Progenitor cell of endocrine pancreas (in vitro differentiated cells): ENCODE measurements around the gene TST. TPM values are rescaled to one million over a fixed set of nuclear protein-coding genes. Genes with fewer than 3 reads are reported as not detected.
A peak's percentile ranks its signal among the peaks of the same experiment; 100 is the strongest.

Source experiments
- DNase-seq: peaks from one replicate; pipeline ENCODE4 v3.0.0; 2021; ENCODE audit warnings: low spot score; ENCODE audit not compliant: unreplicated experiment
- H3K27ac Mint-ChIP-seq: 2 replicates; pipeline ENCODE4 v1.8.0; 2021; ENCODE audit warnings: mild to moderate bottlenecking, moderate library complexity, mixed read lengths
- H3K27me3 Mint-ChIP-seq: 2 replicates; pipeline ENCODE4 v1.8.0; 2021; ENCODE audit warnings: mixed read lengths
- H3K36me3 Mint-ChIP-seq: 2 replicates; pipeline ENCODE4 v1.8.0; 2022; ENCODE audit warnings: mixed read lengths; ENCODE audit not compliant: insufficient read depth
- H3K4me1 Mint-ChIP-seq: 2 replicates; pipeline ENCODE4 v1.8.0; 2021; ENCODE audit warnings: low read depth, mixed read lengths
- H3K4me3 Mint-ChIP-seq: 2 replicates; pipeline ENCODE4 v1.8.0; 2021; ENCODE audit warnings: low read depth, mild to moderate bottlenecking, moderate library complexity, mixed read lengths
- H3K9me3 Mint-ChIP-seq: 2 replicates; pipeline ENCODE4 v1.8.0; 2021; ENCODE audit warnings: low read depth, mixed read lengths
- total RNA-seq: library from RNA; stranded (reverse); gene quantifications from 2 replicates; pipeline ENCODE4 v1.2.1, GENCODE V29; 2021
- TF ChIP-seq, protein P1 (sequence below): fragments of 200-600 bp; sonication (generic); IDR thresholded peaks from one replicate; pipeline ENCODE4 v1.5.0; 2021; ENCODE audit warnings: antibody characterized with exemption, mild to moderate bottlenecking; ENCODE audit not compliant: unreplicated experiment

The TST gene
- total RNA-seq, 1 donor from 2014 or later, result 44.5 TPM

DNA sequence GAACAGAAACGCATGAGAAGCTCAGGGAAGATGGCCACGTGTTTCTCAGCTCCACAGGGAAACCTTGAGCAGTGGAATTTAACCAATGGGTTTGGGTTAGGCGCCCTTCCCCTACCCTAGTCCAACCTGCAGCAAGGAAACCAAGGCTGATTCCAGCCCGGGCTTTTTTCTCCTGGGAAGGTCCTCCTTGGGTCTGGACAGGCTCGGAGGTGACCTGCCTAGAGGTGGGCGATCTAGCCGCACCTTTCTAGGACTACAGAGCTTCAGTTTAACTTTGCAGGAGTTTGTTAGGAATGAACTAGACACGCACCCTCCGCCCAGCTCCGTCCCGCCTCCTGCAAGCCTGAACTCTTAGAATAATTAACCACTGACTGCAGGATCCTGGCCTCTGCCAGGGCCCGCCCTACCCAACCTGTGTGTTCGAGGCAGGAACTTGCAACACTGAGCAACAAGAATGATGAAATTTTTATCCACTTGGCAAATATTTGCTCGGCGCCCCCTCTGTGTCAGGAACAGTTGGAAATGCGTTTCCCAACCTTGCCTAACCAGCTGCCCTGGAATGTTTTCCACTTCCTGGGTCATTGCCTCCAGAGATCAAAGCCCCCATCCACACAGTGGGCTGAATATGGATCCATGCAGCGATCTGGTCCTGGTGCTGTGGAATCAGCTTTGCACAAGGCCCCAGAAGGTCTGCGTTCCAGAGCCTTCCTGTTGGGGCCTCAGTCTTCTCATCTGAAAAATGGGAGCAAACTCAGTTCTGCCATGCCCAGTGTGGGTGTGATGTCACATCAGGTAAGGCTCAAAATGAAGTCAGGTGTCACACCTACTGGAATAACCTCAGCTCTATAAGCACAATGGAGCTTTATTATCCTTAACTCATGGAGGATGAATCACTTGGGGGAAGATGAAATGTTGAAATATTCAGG is 13.6 kb upstream of the TST start:
- Mint-ChIP-seq H3K9me3 (no peaks in the 10 kb centered on the region), H3K27ac (peak overlapping the region; percentile 96), H3K4me3 (peak overlapping the region; percentile 29), H3K36me3 (peaks cover 3% of the 10 kb centered on the region), H3K4me1 (peaks cover 44% of the 10 kb centered on the region), H3K27me3 (no peaks in the 10 kb centered on the region)
- TF ChIP-seq, protein P1, sequence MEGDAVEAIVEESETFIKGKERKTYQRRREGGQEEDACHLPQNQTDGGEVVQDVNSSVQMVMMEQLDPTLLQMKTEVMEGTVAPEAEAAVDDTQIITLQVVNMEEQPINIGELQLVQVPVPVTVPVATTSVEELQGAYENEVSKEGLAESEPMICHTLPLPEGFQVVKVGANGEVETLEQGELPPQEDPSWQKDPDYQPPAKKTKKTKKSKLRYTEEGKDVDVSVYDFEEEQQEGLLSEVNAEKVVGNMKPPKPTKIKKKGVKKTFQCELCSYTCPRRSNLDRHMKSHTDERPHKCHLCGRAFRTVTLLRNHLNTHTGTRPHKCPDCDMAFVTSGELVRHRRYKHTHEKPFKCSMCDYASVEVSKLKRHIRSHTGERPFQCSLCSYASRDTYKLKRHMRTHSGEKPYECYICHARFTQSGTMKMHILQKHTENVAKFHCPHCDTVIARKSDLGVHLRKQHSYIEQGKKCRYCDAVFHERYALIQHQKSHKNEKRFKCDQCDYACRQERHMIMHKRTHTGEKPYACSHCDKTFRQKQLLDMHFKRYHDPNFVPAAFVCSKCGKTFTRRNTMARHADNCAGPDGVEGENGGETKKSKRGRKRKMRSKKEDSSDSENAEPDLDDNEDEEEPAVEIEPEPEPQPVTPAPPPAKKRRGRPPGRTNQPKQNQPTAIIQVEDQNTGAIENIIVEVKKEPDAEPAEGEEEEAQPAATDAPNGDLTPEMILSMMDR, result no peak
- DNase-seq, result peak; percentile 63

DNA sequence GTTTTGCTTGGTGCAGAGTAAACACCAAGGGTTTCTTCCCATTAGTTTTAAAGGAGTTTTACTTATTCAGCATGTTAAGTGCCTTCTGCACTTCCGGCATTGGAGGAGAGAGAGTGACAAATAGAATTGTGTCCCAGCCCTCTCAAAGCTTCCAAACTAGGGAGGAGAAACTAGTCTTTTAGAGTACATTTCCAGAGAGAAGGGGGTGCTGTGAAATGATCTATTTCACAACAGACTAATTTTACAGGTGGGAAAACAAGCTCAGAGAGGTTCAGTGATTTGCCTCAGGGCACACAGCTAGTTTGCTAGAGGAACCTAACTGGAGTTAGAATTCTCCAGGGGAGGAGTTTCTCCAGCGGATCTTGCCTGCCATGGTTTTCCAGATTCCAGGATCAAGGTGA is 12.9 kb upstream of the TST start:
- peaks cover 44% of the 10 kb centered on the region for H3K4me1 Mint-ChIP-seq
- DNase-seq, result no peak
- H3K9me3 Mint-ChIP-seq, result no peaks in the 10 kb centered on the region
- H3K27me3 Mint-ChIP-seq, result no peaks in the 10 kb centered on the region
- TF ChIP-seq, protein P1, result no peak
- H3K4me3 Mint-ChIP-seq, result peak overlapping the region; percentile 29
- peaks cover 3% of the 10 kb centered on the region for H3K36me3 Mint-ChIP-seq
- H3K27ac Mint-ChIP-seq, result peak overlapping the region; percentile 96

DNA sequence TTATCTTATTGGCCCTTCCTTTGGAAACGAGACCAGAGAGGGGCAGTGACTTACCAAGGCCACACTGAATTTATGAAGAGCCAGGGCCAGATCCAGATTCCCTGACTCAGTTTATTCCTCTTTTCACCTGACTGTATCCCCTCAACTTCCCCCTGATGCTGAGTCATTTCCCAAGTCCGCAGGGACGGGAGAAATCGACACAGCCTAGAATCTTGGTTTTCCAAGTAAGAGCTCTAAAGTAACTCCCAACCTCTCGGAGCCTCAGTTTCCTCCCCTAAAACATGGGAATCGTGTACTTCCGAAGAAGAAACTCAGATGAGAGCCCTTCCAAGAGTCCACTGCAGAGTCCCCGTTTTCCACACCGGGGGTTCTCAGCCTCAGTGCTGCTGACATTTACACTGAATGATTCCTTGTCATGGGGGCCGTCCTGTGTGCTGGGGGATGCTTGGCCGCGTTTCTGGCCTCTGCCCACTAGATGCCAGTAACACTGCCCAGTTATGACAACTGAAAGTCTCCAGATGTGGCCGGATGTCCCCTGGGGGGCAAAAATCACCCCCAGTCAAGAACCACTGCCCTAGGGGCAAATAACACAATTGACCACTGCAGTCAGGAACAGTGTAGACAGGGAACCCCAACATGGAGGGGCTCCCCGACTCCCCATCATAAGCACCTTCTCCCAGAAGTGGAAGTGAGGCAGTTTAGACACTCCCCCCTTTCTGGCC is 11.5 kb upstream of the TST start:
- Mint-ChIP-seq H3K9me3 (no peaks in the 10 kb centered on the region), H3K4me1 (peaks cover 41% of the 10 kb centered on the region), H3K27ac (peak overlapping the region; percentile 49), H3K27me3 (no peaks in the 10 kb centered on the region), H3K4me3 (no peak overlapping the region), H3K36me3 (peaks cover 5% of the 10 kb centered on the region)
- TF ChIP-seq, protein P1, result no peak
- DNase-seq, result no peak

DNA sequence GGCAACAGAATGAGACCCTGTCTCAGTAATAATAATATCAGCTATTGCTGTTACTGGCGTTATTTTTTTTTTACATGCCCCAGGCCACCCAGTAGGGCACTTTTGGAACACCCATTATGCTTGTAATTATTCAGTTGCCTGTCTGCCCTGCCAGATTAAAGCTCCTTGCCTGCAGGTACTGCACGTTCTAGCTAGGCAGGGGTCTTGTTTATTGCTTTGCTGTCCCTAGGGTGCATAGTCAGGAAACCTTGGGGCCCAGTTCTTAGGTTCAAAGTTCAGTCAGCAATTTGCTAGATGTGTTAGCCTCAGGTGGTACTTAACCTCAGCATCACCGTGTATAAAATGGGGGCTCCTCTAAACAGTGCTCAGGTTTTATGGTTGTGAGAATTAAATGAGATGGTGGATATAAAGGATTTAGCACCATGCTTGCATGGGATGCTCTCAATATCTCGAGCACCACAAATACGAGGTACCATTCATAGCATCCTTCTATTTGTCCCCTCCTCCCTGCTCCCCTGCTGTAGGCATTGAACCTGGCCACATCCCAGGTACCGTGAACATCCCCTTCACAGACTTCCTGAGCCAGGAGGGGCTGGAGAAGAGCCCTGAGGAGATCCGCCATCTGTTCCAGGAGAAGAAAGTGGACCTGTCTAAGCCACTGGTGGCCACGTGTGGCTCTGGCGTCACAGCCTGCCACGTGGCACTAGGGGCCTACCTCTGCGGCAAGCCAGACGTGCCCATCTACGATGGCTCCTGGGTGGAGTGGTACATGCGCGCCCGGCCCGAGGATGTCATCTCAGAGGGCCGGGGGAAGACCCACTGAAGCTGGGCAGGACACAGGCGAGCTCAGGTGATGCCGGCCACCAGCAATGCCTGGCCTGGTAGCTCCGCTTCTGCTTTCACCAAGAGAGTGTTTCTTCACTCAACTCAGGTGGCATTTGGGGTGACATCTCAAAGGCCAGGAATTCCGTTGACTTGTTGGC is 9.7 kb upstream of the TST start:
- Mint-ChIP-seq H3K9me3 (no peaks in the 10 kb centered on the region), H3K4me1 (peaks cover 28% of the 10 kb centered on the region), H3K27me3 (no peaks in the 10 kb centered on the region), H3K27ac (no peak overlapping the region), H3K36me3 (peaks cover 12% of the 10 kb centered on the region), H3K4me3 (no peak overlapping the region)
- DNase-seq, result no peak
- TF ChIP-seq, protein P1, result no peak
